ENCODE data around the gene RHOC. TPM values are rescaled to one million over a fixed set of nuclear protein-coding genes. Genes with fewer than 3 reads are reported as not detected.
A peak's percentile ranks its signal among the peaks of the same experiment; 100 is the strongest.

RHOC gene
- total RNA-seq, 1 experiment from 2014 or later = 100 TPM

DNA sequence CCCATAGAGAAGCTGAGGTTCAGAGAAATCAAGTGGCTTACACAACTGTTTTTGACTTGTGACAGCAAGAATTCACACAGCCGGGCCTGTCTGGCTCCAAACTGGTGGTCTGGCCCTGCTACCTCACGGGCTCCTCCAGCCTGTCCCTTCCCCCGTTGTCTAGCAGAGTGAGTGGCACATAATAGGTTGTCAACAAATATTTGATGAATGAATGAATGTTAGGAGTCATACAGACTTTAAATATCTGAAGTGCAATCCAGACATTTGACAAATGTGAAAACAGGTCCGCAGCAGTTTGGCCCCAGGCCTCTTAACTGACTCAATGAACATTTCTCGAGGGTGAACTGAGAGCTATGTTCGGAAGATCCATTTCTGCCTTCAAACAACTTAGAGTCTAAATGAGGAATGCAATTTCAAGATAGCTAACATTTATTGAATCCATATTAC lies 1.1 kb upstream of the RHOC start:
- no peak for DNase-seq (ENCODE audit: low read depth, low spot score)
- in situ Hi-C loops (cut with HindIII; ENCODE audit: low pct_unique_long_range_greater_than_20kb, low sequenced_read_pairs) = no loop called here

GRCh38 chr1:112707221-112708001 lies 484 bp upstream of the RHOC start:
- in situ Hi-C loops (cut with HindIII; ENCODE audit: low pct_unique_long_range_greater_than_20kb, low sequenced_read_pairs) = no loop called here

DNA sequence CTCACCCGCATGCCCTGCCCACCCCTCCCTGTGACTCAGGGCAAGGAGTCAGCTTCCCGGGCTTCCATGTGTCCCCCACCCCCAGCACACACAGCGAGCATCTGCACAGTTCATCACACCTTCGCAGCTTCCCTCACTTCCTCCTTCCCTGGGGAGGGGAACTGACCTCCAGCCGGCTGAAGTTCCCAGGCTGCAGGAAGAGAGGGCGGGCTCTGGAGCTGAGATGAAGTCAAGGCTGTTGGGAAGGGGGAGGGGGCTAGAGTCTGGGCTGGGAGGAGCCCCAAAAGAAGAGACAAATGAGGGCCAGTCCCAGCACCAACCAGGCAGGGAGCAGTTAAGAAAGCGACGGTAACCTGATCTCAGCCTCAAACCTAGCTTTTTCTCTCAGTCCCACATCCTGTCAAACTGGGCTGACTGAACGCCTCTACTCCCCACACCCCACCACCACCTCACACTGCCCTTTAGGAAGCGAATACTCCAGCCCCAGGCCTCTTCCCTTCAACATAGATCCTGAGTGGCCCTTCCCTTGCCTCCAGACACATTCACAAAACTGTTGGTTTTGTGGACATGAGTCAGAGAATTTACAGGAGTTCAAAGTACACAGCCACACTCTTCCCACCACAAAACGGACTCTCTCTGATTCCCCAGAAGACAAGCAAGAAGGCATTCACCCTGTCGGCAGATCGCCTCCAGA lies 1.8 kb downstream of the RHOC start:
- peak; percentile 84 for DNase-seq (ENCODE audit: low read depth, low spot score)
- in situ Hi-C loops (cut with HindIII; ENCODE audit: low pct_unique_long_range_greater_than_20kb, low sequenced_read_pairs) = no loop called here

More at GRCh38 chr1:112707221-112708001, 484 bp upstream of the RHOC start:
- DNase-seq (ENCODE audit: low read depth, low spot score) = peak; percentile 84

DNA sequence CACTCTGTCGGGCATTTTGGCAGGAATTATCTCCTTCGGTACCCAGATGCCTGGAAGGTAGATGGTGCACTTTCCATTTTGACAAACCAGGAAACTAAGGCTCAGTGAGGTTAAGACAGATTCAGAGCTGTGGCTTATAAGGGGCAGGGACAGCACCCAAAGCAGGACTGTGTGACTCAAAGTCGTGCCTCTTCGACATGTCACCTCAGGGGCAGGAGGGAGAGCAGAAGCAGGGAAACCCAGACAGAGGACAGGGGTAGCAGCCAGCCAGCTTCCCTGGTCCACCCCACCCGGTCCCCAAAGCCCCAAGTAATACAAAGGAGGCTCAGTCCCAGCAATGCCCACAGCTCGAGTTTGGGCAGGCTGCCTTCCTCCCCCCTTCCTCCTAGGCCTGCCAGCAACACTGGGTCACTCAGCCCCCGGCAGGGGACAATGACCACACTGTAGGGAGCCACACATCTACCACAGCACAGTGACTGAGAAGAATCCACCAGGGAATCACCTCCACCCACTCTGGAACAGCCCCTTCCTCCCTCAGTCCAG lies 2.5 kb downstream of the RHOC start:
- in situ Hi-C loops (cut with HindIII; ENCODE audit: low pct_unique_long_range_greater_than_20kb, low sequenced_read_pairs) = no loop called here
- no peak for DNase-seq (ENCODE audit: low read depth, low spot score)

DNA sequence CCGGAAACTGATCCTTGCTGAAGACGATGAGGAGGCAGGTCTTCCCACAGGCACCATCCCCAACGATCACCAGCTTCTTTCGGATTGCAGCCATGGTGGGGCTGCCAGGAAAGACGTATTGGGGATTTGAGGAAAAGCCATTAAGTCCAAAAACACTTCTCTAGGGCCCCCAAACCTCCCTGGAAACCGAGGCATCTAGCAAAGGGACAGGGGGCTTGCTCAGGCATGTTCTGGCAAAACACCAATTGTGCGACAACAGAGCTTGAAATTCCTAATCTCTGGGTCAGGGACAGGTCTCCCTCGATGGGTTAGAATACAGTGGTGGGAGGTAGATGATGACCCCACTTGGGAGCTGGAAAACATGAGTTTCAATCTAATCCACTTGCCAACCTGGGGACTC lies 3.2 kb downstream of the RHOC start:
- in situ Hi-C loops (cut with HindIII; ENCODE audit: low pct_unique_long_range_greater_than_20kb, low sequenced_read_pairs) = no loop called here
- no peak for DNase-seq (ENCODE audit: low read depth, low spot score)

GRCh38 chr1:112702420-112703261 lies 4.3 kb downstream of the RHOC start:
- in situ Hi-C loops (cut with HindIII; ENCODE audit: low pct_unique_long_range_greater_than_20kb, low sequenced_read_pairs) = no loop called here
- DNase-seq (ENCODE audit: low read depth, low spot score) = no peak

DNA sequence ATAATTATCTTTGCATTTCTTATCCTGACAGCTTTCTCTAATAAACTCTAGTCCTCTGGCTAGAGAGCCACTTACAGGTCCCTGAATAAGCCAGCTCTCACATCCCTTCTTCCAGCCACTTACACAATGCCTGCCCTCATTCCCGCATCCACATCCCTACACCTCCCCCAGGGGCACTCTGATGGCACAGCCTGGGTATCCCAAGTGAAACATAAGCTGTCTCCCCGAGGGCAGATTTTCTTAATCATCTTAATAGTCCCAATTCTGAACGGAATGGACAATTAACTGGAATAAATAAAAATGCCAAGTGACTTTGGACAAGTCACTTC lies 4.9 kb downstream of the RHOC start:
- in situ Hi-C loops (cut with HindIII; ENCODE audit: low pct_unique_long_range_greater_than_20kb, low sequenced_read_pairs) = no loop called here
- no peak for DNase-seq (ENCODE audit: low read depth, low spot score)

DNA sequence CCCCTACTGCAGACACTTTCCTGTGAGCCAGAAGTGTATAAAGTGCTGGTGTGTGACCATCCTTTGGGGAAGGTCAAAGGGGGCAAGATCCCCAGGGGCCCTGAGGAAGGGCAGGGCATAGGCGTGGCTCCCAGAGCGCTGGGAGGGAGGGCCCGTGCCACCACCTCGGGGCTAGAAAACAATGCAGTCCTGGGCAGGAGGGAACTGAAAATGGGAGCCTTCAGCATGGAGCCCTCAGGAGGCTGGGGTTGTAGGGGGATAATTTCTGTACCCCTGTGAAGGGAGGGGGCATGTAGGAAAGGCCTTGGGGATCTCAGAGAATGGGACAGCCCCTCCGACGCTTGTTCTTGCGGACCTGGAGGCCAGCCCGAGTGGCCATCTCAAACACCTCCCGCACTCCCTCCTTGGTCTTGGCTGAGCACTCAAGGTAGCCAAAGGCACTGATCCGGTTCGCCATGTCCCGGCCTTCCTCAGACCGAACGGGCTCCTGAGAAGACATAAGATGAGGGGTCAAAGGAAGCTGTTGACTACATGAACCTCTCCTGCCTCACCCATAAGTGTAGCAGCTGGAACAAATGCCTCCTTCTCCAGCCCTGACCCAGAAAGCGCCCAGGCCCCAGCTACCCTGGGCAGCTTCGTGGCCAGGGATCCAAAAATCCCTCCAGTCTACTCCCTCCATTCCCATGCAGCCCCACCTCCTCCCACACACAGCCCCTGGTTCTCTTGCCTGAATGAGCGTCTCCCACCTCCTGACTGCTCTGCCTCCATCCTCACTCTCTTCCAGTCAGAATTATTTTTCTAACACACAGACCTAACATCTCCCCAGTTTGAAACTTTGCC lies 5.5 kb downstream of the RHOC start:
- in situ Hi-C loops (cut with HindIII; ENCODE audit: low pct_unique_long_range_greater_than_20kb, low sequenced_read_pairs) = no loop called here

DNA sequence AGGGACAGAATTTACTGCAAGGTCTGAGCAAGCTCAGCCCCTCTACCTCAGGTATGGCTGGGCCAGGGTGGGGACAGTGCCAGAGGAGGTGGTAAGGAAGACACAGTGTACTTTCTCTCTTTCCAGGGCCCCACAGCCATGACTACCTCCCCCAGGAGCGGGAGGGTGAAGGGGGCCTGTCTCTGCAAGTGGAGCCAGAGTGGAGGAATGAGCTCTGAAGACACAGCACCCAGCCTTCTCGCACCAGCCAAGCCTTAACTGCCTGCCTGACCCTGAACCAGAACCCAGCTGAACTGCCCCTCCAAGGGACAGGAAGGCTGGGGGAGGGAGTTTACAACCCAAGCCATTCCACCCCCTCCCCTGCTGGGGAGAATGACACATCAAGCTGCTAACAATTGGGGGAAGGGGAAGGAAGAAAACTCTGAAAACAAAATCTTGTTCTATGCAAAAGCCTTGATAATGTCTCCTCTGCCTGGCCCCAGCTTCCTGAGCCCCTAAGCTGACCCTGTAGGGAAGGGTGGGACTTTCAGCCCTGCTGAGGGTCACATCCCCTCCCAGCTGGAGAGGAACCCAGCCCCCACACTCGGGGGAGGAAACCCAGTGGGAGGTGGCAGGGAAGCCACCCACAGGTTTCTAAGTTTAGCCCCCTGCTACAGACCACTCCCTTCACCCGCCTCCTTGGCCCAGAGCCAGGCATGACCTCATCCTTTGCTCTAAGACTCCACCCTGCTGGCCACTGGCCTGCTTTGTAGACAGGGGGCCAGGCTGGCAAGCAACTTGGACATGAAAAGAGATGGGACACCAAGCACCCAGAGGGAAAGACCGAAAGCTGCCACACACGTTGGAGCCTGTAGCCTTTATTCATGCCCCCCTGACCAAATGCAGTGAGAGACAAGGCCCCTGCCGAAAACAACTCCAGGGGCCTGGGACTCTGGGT lies 6.4 kb downstream of the RHOC start:
- DNase-seq (ENCODE audit: low read depth, low spot score) = peak; percentile 81
- in situ Hi-C loops (cut with HindIII; ENCODE audit: low pct_unique_long_range_greater_than_20kb, low sequenced_read_pairs) = no loop called here

More for the DNA sequence above, 5.5 kb downstream of the RHOC start:
- DNase-seq (ENCODE audit: low read depth, low spot score) = no peak

DNA sequence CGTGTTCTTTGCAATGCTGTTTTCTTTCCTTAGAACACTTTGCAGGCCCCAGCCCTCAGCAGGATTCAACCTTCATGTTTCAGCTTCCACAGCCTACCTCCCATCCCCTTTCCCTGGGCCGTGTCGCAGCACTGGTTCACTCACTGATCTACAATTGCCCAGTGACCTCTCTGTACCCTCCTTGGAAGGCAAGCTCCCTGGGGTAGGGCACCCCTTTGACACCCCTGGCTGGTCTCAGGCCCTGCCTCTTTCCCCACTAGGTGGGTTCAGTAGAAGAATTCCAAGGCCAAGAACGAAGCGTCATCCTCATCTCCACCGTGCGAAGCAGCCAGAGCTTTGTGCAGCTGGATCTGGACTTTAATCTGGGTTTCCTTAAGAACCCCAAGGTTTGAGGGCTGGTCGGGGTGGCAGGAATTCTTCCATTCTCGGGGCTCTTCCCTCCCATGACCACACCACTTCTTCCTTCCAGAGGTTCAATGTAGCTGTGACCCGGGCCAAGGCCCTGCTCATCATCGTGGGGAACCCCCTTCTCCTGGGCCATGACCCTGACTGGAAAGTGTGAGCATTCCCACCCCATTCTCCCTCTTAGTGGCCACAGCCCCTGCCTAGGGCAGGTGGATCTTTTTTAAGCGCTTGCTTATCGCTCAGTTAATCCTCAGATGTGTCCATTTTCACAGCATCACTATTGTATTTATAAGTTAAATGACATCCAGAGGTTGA lies 7.3 kb downstream of the RHOC start:
- DNase-seq (ENCODE audit: low read depth, low spot score) = no peak
- in situ Hi-C loops (cut with HindIII; ENCODE audit: low pct_unique_long_range_greater_than_20kb, low sequenced_read_pairs) = no loop called here

DNA sequence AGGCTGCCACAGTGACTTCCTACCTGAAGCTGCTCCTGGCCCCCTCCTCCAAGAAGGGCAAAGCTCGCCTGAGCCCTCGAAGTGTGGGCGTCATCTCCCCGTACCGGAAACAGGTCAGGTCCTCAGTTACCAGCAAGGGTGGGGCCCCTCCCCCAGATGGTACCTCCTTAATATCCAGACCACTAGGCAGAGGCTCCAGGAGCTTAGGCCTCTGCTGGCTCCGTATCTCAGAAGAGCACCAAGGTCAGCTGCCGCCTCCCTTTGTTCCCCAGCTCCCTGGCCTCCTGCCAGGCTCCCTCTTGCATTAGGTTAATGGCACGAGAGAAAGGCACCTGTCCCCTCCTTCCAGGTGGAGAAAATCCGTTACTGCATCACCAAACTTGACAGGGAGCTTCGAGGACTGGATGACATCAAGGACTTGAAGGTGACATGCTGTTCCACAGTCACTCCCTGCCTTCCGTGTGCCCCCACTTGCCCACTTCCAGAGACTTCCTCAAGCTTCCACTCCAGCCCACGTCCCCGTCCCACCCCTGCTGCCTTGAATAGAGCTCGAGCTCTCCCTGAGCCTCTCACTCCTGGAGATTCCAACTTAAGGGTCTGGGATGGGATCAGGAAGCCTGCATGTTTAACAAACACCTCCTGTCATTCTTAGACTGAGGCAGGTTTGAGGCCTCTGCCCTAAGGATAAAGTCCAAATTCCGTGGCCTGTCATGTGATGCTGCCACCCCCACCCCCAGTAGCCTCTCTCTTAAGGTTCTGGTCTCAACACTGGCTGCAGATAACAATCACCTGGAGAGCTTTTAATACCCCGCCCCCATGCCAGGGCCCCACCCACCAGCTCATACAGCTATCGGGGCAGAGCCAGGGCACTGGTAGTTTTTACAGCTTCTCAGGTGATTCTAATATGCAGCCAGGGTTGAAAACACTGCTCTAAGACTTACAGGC lies 8.3 kb downstream of the RHOC start:
- DNase-seq (ENCODE audit: low read depth, low spot score) = no peak
- in situ Hi-C loops (cut with HindIII; ENCODE audit: low pct_unique_long_range_greater_than_20kb, low sequenced_read_pairs) = no loop called here

- in situ Hi-C loops (cut with HindIII; ENCODE audit: low pct_unique_long_range_greater_than_20kb, low sequenced_read_pairs) = no loop called here
- no peak for DNase-seq (ENCODE audit: low read depth, low spot score)
Measured at GRCh38 chr1:112697781-112698201, 9.1 kb downstream of the RHOC start.

DNA sequence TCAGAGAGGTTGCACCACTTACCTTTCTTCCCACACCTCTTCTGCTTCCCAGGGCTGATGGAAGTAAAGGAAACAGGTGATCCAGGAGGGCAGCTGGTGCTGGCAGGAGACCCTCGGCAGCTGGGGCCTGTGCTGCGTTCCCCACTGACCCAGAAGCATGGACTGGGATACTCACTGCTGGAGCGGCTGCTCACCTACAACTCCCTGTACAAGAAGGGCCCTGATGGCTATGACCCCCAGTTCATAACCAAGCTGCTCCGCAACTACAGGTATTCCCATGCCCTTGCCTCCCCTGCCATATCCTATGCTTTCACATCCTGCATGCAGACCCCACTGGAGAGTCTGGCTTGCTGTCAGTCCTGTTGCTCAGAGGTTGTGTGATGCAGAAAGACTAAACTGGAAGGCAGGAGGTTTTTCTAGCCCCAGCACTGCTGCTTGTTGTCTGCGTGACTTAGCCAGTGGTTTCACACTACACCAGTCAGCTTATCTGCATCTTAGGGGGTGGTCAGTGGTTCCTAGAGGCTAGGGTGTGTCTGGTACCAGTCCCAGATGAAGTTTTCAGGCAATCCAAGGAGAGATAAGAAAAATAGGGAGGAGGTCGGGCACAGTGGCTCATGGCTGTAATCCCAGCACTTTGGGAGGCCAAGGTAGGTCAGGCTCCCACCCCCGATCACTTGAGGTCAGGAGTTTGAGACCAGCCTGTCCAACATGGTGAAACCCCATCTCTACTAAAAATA lies 10.2 kb downstream of the RHOC start:
- DNase-seq (ENCODE audit: low read depth, low spot score) = no peak
- in situ Hi-C loops (cut with HindIII; ENCODE audit: low pct_unique_long_range_greater_than_20kb, low sequenced_read_pairs) = no loop called here

DNA sequence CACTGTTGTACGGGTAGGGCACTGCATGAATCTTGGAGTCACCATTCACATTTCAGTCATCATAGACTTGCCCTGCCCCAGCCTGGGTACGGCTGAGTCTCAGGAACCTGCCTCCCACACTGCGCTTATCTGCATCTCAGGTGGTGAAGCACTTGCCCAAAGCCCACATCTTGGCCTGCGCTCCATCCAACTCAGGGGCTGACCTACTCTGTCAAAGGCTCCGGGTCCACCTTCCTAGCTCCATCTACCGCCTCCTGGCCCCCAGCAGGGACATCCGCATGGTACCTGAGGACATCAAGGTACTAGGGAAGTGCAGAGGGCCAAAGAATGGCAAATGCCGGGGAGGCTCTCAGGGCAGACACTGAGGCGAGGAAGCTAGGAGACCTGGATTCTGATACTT lies 11.7 kb downstream of the RHOC start:
- no peak for DNase-seq (ENCODE audit: low read depth, low spot score)
- in situ Hi-C loops (cut with HindIII; ENCODE audit: low pct_unique_long_range_greater_than_20kb, low sequenced_read_pairs) = no loop called here

All from SK-MEL-5 (cell line).